Stimulated activated CD4-positive, alpha-beta T cell treated with anti-CD3 and anti-CD28 coated beads, Interleukin-2, amount 100 ng/mL, for 48 hours (primary cell): ENCODE results near the gene RBMS1.

Experiments
- DNase-seq, 2 donors: peaks; one replicate each; pipeline ENCODE4 v3.0.0-alpha.2; 2020

RBMS1 gene

DNA sequence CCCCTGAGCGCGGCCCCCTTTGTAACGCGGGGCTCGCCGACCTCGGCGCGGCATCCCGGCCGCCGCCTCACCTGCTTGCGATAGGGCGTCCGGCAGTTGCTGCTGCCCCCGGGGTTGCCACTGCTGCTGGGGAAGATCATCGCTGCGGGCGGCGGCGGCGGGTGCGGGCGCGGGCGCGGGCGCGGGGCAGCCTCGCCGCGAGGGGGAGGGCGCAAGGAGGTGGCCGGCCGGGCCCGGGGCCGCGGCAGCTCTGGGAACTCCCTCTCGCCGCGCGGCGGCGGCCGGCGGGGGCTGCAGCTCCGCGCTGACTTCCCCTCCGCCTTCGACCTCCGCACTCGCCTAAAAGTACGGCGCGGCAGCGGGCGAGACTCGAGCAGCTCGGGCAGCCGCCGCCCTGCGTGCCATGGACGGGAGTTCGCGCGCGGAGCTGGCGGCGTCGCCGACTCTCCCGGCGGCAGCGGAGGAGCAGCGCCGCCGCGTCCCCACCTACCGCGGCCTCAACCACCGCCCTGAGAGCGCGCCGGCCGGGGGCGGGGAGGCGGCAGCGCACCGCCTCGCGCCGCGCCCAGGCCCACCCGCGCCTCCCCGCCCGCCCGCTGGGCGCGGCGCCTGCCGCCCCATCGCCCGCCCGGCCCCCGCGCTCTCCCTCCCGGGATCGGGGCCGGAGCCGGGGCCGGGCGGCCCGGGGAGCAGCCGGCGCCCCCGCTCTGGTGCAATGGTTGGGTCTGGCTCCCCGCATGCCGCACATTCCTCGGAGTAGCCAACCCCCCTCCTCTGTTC is 86.0 kb downstream of the RBMS1 start:
- peak; percentile 39 to 46 for DNase-seq

DNA sequence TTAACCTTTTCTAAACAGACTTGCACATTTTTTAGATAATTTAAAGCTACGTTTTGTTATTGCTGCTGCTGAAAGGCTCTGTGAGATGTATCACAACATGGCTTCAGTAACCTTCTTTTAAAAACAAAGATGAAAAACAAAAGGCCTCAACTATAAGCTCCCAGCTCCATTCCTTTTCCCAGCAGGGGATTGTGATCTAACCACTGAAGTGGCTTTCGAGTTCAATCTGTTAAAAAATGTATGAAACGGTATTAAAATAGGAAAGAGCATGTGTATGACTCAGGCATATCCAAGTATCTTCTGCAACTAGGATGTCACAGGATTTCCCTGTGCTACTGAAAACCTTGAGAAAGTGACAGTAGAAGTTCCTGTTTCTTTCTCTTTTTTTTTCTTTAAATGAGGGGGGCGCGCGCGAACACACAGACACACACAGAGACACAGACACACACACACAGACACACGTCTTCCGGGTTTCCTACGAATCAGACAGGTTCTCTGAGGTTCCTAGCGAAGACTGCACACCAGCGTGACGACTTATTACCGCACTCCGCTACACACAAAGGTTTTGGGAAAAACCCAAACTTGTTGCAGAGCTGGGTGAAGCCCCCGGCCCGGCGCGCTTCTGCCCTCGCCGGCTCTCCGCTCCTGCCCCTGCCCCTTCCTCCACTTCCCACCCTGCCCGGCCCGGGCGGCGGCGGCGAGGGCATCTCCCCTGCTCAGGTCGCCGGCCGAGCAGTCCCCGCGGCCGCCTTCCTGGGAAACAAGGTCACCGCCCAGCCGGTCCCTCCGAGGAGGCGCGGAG is 86.8 kb downstream of the RBMS1 start:
- DNase-seq: peak; percentile 52 to 54

DNA sequence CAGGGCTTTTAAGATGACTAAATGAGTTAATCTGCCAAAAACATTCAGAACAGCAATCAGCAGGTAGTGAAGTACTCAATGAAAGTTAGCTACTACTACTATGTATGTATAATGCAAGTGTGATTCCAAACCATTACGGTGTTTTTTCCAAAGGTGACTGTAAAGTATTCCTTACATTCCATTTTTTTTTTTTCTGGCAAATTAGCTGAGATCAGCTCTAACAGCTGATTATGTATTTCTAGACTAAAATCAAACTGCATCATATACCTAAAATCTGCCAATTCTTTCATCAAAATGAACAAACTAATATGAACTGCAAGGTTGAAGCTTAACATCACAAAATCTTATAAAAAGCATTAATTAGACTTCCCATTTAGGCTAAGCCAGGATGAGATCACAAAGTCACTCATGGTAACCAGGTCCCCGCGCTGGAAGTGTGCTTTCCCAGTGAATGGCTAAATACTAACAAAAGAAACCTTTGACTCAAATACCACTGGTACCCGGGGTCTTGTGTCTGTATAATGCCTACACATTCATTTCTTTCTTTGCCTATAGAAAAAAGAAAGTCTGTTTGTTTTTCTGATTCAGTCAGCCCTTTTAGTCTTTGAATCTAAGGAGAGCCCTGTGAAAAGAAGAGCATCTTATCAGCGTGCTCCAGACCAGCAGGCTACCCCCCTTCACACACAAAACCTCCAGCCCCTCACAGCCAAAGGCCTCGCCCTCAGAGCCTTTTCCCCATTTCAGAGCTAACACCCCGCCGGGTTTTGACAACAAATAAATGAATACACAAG is 88.3 kb downstream of the RBMS1 start:
- DNase-seq: no peak

GRCh38 chr2:160402997-160403979 is 90.3 kb downstream of the RBMS1 start:
- no peak for DNase-seq

DNA sequence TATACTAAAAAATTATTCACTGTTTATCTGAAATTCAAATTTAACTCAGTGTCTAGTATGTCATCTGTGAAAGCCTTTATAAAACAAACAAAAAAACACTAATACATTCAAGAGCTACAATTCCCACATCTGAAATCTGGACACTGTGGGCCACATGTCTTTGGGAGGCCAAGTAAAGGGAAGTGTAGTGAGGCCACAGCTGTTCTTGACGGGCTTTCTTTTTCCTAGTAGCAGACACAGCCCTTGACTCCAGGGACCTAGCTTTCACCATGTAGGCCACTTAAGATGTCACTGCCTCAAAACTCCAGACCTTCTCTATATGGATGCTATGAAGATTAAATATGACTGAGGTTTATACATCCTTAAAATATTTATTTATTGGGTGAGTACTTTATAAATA is 91.1 kb downstream of the RBMS1 start:
- DNase-seq: no peak

GRCh38 chr2:160401895-160402294 is 91.7 kb downstream of the RBMS1 start:
- no peak for DNase-seq

DNA sequence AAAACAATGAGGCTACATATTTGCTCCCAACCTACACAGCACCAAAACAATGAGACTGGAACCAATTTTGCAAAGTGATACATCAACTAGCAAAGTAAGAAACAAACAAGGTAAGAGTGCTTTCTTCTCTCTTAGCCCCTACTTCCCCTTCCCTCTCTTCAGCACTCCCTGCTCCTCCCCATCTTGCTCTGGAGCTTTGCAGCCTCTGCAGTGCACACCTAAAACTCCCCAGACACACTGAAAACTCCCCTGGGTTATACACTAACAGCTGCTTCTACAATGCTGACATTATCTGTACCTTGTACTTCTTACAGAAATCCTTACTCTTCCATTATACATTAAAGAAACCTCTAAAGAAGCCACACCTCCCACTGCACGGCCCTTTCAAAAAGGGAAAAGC is 93.7 kb downstream of the RBMS1 start:
- DNase-seq: no peak

DNA sequence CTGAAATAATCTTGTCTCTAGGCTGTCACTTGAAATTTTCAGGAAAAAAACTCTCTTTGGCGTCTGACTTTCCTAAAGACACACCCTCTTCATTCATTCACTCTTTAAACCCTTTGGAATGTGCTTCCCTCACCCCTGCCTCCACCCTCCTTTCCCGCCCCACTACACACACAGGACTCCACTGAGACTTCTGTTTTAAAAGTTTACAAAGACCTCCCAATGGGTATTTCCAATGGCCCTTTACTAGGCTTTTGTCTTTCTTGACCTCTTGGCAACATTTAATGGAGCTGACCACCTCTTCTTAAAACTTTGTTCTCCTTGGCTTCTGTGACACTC is 96.1 kb downstream of the RBMS1 start:
- no peak for DNase-seq

GRCh38 chr2:160394153-160394552 is 99.5 kb downstream of the RBMS1 start:
- DNase-seq: no peak

DNA sequence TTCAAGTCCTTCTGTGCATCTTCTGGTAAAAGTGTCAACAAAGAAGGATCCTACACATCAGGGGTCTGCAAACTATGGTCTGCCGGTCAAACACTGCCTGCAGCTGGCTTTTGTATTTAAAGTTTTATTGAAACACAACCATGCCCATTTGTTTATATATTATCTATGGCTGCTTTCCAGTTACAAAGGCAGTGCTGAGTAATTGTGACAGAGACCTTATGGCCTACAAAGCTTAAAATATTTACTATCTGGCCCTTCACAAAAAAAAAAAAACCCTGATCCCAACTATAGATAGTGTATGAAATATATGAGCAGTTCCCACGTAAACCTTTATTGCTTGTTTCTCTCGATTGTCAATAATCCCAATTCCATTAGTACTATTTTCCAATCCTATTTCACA is 101.4 kb downstream of the RBMS1 start:
- DNase-seq: no peak

DNA sequence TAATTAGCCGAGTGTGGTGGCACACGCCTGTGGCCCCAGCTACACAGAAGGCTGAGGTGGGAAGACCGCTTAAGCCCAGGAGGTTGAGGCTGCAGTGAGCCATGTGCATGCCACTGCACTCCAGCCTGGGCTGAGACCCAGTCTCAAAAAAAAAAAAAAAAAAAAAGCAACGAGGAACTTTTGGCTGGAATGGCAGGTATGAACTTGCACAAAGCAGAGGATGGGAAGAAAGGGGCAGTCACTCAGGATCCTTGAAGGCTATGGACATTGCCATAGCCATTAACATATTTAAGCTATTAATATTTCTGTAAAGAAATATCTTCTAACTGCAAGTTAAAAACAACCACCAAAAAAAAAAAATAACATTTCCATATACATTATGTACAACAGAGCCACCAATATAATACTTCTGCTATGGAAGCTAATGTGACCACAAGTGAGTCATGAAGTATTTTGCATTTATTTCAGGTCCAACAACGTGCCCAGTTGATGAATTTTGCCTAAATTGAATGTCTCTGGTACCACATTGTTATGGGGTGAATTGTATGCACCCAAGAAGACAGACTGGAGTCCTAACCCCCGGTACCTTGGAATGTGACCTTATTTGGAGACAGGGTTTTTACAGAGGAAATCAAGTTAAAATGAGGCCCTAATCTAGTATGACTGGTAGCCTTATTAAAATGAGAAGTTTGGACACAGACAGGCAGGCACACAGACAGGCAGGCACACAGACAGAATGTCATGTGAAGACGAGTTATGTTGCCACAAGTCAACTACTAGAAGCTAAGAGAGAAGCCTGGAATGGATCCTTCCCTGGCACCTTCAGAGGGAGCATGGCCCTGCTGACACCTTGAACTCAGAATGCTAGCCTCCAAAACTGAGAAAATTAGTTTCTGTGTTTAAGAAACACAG is 102.8 kb downstream of the RBMS1 start:
- no peak for DNase-seq

- no peak for DNase-seq
Measured at GRCh38 chr2:160389875-160390274, 103.7 kb downstream of the RBMS1 start.

GRCh38 chr2:160388464-160389263 is 104.9 kb downstream of the RBMS1 start:
- DNase-seq: peak; percentile 25 to 34

- DNase-seq: no peak
Measured at GRCh38 chr2:160387558-160388262, 105.9 kb downstream of the RBMS1 start.

- DNase-seq: no peak
Measured at GRCh38 chr2:160384791-160385190, 108.8 kb downstream of the RBMS1 start.

GRCh38 chr2:160381425-160381951 is 112.1 kb downstream of the RBMS1 start:
- DNase-seq: no peak

DNA sequence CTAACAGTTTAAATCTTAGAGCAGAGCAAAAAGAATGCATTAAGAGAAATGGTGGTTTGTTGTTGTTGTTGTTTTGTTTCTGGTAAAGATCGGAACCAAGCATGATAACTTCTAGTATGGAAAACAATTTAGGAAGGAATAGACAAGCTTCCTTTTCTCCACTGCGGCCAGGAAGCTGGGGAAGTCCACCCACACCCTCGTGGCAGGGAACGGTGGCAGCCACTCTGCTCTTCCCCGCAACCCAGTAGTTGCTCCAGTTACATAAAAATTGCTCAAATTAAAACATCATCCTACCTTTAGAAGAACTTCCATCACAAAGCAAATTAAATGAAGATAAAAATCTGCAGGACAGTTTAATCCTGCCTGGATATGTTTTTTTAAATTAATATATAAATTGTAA is 113.0 kb downstream of the RBMS1 start:
- DNase-seq: no peak

- DNase-seq: no peak
Measured at GRCh38 chr2:160380000-160380570, 113.5 kb downstream of the RBMS1 start.

GRCh38 chr2:160379399-160379798 is 114.2 kb downstream of the RBMS1 start:
- no peak for DNase-seq
